ENCODE data around the gene LRRC19.

The LRRC19 gene, protein sequence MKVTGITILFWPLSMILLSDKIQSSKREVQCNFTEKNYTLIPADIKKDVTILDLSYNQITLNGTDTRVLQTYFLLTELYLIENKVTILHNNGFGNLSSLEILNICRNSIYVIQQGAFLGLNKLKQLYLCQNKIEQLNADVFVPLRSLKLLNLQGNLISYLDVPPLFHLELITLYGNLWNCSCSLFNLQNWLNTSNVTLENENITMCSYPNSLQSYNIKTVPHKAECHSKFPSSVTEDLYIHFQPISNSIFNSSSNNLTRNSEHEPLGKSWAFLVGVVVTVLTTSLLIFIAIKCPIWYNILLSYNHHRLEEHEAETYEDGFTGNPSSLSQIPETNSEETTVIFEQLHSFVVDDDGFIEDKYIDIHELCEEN

DNA sequence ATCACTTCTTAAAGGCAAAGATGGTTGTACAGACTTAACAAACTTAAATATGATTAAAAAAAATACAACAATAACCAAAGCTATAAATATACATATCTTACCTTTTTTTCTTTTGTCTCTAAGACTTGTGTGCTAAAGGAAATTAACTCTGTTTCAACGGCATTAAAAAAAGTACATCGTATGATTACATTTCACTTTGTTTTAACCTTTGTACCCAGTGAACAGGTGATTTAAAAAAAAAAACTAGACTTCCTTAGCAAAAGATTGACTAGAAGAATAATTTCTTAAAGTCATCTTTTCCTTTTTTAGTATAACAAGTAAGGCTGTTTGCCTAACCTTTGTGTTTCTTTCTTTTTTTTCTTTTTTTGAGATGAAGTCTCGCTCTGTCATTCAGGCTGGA, at the start of gene LRRC19:
LRRC19 (minus strand) TSS at position 182 of the 400 bp plus-strand sequence. CDS start 5,978 bp downstream, outside the sequence.
- no peak for DNase-seq

DNA sequence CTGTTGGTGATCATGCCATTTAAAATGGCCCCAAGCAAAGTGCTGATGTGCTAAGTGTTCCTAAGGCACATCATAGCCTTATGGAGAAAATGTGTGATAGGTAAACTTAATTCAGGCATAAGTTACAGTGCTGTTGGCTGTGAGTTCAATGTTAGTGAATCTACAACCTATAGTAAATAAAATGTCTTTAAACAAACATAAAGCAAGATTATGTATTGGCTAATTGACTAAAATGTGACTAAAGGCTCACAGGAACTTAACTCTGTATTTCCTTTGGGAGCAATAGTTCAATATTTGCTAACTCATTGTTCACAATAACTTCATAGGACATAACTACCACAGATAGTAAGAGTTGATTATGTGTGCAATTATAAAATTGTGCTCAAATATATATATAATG, 49.4 kb upstream of the LRRC19 start:
- DNase-seq, result no peak

DNA sequence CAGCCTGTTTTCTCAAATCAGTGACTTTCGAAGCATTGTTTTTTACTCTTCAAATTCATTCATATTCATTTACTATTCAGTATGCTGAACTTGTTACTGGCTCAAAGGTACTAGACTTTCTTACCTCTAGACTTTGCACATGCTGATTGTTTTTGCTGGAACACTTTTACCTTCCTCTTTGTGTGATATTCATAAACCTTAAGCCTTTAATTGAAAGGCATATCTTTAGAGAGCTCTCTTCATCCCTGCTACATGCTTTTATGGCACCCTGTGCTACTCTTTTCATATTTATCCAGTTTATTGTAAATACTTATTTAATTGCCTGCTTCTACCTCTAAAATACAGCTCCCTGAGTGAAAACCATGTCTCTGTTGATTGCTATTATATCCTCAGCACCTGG, 48.7 kb upstream of the LRRC19 start:
- DNase-seq, result no peak

DNA sequence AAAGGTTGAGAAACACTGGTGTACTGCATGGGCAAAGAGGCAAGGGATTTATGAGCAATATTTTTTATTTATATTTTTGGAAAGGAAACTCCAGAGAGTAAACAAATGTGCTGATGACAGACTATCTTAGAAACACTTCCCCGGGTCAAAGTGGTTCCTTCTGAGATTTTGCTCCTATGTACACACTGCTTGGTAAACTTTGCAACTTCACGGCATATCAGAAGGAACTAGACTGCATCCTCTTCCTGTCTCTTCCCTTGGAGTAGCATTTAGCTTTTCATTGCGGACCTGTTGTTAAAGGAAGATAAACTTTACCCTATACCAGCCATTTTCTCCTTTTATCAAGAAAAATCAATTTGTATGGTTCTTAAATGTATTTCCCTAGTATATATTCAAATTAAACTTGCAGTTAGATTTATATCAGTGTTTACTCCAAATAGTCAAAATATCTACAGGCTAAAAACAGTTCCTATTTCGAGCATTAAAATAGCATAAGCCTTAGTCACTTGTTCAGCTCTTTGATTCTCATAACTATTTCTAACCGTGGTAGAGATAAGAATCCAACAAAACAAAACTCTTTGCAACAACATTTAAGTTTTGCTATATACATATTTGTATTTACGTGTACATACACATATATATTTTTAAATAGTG, 48.0 kb upstream of the LRRC19 start:
- DNase-seq, result no peak

DNA sequence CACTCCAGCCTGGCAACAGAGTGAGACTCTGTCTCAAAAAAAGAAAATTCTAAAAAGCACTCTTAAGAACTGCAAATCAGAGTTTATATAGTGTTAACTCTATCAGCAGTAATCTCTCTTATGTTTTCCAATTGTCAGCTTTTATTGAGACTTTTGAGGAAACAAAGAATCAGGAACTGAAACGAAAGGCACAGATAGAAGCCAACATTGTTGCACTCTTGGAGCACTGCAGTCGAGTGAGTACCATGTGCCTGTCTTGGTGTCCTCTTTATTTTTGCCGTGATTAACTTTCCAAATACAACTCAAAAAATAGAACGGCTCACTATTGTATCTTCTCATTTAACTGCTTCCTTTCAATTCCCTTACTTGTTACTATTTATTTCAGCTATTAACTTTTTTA, 41.7 kb upstream of the LRRC19 start:
- DNase-seq, result no peak

DNA sequence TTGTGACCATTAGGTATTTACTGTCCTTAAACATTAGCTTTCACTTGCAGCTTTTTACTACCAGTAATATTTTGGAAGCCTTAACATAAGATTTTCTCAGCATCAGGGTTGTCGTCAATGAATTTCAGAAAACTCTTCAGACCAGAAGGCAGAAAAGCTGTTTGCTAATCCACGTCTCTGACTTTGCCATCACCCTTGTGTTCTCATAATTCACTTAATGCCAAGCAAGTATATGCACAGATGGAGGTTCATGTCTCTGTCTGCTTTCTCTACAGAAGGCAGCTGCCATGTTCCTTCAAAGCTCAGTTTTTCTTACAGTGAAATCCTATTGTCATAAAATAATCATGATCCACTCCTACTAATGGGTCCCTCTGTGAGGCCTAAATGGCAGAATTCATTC, 37.7 kb upstream of the LRRC19 start:
- no peak for DNase-seq

DNA sequence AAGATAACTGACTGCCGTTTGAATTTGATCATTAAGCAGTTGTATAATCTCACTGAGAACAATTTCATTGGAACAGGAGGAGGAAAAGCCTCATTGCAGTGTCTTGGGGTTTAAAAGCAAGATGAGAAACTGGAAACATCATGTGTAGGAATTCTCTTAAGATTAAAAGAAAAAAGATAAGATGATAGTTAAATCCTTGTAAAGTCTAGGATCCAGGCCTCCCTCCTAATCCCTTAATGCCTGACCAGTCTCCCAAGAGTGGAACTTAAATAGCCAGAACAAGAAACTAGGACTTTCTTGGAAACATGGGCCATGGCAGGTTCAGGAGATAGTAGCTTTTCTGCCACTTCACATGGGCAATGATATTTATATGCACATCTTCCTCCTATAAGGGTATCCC, 37.0 kb upstream of the LRRC19 start:
- DNase-seq, result no peak

DNA sequence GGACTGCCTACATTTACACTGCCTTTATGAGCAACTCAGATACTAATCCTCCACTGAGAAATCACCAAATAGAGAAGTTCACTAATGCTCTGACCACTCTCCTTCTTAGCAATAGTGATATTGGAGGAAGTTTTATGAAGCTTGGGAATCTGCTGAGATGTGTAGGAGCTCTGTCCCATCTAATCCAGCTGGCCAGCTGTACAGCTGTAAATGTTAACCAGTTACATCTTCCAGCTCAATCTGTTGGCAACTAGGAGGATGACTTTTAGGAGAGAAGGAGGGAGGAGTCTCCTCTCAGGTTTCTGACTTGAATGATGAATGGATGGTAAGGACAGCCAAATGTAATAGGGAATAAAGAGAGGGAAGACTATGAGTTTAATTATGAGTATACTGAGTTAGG, 36.3 kb upstream of the LRRC19 start:
- no peak for DNase-seq

DNA sequence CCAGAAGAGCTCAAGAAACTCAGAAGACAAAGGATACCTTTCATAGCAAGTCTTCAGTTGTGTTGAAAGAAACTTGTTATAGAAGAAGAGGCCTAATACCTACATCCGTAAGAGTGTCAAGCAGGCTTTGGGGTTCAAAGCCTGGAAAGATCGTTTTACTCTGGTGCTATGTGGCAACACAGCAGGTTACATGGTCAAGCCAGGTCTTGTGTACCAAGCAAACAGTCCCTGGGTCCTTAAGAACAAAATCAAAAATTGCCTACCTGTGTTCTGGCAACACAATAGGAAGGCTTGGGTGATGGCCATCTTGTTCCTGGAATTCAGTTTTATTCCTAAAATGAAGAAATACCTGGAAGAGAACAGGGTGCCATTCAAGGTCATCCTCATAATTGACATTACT, 32.0 kb upstream of the LRRC19 start:
- DNase-seq, result no peak

DNA sequence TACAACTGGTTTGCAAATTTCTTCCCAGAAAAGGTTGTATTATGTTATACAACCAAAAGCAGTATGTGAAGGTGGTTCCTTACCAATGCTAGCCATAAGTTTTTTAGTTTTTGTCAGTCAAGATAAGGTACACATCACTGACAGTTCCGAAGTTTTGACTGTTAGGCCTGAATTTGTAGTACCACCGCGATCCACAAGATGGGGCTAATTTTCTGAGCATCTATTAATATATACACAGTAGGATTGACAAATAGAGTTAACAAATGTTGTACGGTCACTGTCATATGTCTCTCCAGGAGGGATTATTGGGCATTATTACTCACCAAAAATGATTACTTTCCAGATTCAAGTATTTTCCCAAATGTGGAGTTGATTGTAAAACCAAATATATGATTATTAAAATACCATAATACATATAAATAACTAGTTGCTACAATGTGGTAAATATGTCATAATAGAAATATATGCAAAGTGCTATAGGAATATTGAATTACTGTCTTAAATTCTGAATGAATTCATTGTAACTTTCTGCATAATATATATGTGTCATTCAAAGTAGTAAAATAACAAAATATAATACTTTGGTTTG, 28.4 kb upstream of the LRRC19 start:
- peak; percentile 63 for DNase-seq

DNA sequence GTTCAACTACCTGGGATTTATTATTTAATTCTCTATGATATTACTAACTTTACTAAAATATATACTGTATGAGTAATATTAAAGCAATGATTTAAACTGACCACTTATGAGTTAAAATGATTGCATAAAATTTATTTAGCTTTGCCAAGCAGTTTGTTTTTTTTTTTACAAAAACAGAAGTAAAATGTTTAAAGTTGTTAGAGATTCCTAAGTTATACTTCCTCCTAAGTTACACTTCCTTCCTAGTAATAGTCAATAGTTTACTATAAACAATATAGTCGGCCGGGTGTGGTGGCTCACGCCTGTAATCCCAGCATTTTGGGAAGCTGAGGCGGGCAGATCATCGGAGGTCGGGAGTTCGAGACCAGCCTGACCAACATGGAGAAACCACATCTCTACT, 23.7 kb upstream of the LRRC19 start:
- no peak for DNase-seq

DNA sequence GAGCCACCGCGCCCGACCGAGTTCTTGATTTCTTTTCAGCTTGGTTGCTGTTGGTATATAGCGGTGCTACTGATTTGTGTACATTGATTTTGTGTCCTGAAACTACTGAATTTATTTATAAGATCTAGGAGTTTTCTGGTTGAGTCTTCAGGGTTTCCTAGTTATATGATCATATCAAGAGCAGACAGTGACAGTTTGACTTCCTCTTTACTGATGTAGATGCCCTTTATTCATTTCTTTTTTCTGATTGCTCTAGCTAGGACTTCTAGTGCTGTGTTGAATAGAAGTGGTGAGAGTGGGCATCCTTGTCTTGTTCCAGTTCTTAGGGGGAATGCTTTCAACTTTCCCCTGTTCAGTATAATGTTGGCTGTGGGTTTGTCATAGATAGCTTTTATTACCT, 17.4 kb upstream of the LRRC19 start:
- no peak for DNase-seq

DNA sequence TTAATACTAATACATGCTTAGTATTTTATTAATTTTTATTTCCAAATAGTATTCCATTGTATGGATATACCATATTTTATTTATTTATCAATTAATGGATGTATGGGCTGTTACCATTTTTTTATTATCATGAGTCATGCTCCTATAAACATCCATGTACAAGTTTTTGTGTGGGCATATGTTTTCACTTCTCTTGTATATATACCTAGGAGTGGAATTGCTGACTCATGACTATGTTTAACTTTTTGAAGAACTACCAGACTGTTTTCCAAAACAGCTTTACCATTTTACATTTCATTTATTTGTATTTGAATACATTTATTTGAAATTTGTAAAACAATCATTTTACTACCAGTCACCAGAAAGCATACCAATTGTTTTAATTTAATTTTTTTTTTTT, 14.1 kb upstream of the LRRC19 start:
- DNase-seq, result no peak

DNA sequence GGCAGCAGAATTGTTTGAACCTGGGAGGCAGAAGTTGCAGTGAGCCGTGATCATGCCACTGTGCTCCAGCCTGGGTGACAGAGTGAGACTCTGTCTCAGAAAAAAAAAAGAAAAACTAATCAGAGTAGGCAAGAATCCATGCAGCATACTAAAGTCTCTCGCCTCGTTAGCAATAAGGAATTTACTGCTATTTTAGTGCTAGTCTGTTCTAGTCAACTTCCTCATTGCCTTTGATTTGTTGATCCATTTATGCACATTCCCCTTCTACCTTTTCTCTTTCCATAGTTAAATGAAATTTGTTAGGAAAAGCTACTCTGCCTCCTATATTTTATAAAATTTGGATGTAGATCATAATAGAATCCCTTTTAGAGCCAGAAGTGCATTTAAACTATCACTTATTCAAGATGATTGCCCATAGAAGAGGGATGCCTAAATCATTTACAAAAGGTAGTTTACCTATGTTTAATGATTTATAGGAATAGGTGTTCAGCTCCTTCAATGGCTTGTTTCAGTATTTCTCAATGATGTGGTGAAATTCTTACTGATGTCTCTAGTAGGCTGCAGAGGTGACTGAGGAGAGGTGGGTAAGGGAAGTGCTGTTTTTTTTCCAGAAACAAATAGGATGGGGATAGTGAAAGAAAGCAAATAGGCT, 1.9 kb downstream of the LRRC19 start:
- DNase-seq, result no peak

DNA sequence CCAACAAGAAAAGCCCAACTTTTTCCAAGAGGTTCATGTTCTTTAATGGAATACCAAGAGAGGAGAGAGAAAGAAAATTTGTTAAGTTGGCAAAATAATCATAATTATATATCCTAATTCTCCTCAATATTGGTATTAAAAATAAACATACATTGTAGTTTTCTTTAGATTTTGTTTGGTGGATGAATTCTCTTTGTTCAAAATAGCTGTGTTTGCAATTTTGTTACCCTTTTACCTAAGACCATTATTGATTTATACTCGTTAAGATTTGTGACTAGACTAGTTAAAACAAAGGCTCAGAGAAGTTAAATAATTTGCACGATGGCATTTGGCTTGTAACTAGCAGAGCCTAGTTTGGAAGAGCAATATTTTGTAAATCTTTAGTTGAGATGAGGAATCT, 9.7 kb downstream of the LRRC19 start:
- no peak for DNase-seq

DNA sequence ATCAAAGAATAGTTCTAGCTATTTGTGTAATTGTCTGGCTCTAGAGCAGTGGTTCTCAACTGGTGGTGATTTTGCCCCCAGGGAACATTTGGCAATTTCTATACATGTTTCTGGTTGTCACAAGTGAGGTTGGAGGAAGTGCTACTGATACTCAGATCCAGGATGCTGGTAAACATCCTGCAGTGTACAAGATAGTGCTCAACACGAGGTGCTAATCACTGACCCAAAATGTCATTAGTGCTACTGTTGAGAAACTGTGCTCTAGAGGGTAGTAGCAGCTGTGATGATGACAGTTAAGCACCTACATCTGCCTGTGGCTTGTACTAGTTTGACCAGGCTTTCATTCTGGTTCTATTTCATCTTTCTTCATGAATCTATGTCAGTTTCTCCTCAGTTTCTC, 22.1 kb downstream of the LRRC19 start:
- no peak for DNase-seq

DNA sequence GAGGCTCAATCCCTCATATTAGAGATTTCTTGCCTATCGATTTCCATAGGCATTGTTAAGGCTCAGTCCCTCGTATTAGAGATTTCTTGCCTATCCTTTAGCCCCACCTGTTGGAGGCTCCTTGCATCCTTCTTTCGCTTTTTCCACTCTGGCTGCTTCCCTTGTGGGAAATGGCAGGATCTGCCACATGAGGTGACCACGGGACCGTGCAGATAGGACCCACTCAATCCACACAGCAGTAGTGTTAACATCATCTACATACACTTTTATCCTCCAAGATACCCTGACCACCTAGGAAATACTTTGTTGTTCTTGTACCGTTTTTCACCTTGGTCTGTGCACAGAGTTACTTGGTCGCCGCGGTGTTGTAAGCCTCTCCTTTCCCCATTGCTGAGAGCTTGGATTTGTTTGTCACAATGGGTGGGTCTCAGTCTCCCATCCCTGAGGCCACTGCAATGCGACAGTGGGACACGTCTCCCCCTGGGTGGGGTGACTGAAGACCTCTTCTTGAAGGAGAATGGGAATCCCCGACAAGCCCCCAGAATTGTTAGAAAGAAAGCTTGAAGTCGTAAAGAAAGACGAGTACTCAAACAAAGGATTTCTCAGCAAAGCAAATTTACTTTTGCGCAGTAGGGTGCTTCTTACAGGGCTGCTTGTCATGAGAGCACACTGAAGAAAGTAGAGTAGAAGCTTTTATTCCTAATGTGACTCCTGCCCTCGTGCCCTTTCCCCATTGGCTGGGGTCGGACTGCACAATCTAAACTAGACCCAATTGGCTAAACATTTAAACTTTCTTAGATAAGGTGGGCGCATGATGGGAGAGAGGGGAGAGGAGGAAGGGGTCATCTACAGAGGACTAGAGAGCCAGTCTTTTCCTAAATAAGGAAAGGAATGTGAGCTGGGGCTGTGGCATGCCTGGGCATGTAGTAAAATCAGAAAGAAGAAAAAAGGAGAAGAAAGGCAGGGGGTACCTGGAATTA, 29.5 kb downstream of the LRRC19 start:
- no peak for DNase-seq

DNA sequence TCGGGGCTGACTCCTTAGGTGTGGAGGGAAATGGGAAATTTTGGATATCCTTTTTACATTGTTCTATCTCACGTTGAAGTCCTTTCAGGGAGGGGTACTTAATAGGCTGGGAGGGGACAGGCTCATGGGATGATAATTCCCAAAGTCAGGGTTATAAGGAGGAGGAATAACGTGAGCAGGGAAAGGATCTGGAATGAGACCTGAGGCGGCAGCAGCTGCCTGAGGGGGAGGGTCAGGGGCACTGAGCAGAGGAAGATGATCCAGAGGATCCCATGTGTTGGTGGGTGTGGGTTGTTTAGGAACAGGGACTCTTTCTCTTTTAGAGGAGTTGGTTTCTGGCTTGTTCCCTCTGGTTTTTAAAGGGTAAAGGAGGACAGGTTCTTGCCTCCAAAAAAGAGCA, 30.5 kb downstream of the LRRC19 start:
- no peak for DNase-seq

DNA sequence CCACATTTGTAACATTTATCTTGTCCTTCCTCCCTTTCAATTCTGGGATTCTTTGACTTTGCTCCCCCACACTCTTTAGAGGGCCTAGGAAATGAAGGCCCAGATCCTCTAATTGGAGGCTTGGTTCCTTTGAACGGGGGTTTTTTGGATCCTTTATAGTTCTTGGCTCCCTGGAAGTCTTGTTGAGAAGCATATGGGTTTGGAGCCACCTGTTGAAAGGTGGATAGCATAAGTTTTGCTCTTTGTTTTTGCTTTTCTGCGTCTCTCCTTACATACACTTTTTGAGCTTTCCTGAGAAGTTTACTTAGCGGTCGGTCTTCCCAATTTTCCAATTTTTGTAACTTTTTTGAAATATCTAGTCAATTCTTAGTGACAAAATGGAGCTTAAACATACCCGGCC, 31.5 kb downstream of the LRRC19 start:
- no peak for DNase-seq

DNA sequence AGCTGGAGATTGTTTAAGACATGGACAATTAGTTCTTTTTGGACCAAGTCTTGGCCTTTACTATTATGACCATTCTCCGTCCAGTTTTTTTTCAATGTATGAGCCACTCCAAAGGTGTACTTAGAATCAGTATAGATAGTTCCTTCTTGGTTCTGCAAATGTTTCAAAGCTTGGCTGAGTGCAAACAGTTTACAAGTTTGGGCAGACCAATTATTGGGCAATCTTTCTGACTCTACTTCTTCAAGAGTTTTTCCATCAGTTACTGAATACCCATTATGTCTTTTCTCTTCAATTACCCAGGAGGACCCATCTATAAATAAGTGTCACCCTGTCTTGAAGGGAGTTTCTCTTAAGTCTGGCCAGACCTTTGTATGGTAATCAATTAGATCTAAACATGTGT, 33.8 kb downstream of the LRRC19 start:
- no peak for DNase-seq

DNA sequence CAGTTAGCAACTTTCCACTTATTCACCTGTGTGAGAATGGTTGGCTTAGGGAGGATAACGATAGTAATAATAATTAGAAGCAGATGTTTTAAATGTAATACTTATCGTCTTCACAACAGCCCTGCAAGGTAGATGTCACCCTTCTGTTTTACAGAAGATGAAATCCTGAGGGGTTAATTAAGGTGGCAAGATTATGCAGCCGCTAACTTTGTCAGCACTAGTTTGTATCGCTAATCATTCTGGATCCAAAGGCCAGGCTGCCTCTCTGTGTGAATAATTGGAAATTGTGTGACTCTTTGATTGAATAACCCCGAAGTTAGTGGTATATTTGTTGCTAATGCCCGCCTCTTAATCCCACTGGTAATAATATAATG, 48.6 kb downstream of the LRRC19 start:
- no peak for DNase-seq
